BLaER1 treated with 17β-estradiol and CSF1 and Interleukin-3, amounts not matched to agents 10 nM and 100 nM (cell line): Measurements from ENCODE around the gene SYNPO2.

Experiments used
- H3K27ac ChIP-seq, 11 experiments: shearing (Covaris generic); formaldehyde crosslinking; 2 replicates each; pipeline ENCODE4 v1.8.1; 2022
- H3K27me3 ChIP-seq, 11 experiments: shearing (Covaris generic); formaldehyde crosslinking; 2 replicates each; pipeline ENCODE4 v1.8.1; 2022
- H3K36me3 ChIP-seq, 11 experiments: shearing (Covaris generic); formaldehyde crosslinking; 2 replicates each; pipeline ENCODE4 v1.8.1; 2022
- H3K4me1 ChIP-seq, 10 experiments: shearing (Covaris generic); formaldehyde crosslinking; 2 replicates each; pipeline ENCODE4 v1.8.1; 2022
- H3K4me2 ChIP-seq, 11 experiments: shearing (Covaris generic); formaldehyde crosslinking; 2 replicates each; pipeline ENCODE4 v1.8.1; 2022
- H3K4me3 ChIP-seq, 10 experiments: shearing (Covaris generic); formaldehyde crosslinking; 2 replicates each; pipeline ENCODE4 v1.8.1; 2022
- H3K9ac ChIP-seq, 11 experiments: shearing (Covaris generic); formaldehyde crosslinking; 2 replicates each; pipeline ENCODE4 v1.8.1; 2022
- H3K9me3 ChIP-seq, 11 experiments: shearing (Covaris generic); formaldehyde crosslinking; replicated peaks in 1 of 11; 2 replicates each; pipeline ENCODE4 v1.8.1; 2022
- H4K20me1 ChIP-seq, 11 experiments: shearing (Covaris generic); formaldehyde crosslinking; 2 replicates each; pipeline ENCODE4 v1.8.1; 2022
- Cebpa-rat ChIP-seq, 11 experiments: shearing (Covaris generic); IDR thresholded peaks; 2 replicates each; pipeline ENCODE4 v1.8.1; 2022

SYNPO2 gene

DNA sequence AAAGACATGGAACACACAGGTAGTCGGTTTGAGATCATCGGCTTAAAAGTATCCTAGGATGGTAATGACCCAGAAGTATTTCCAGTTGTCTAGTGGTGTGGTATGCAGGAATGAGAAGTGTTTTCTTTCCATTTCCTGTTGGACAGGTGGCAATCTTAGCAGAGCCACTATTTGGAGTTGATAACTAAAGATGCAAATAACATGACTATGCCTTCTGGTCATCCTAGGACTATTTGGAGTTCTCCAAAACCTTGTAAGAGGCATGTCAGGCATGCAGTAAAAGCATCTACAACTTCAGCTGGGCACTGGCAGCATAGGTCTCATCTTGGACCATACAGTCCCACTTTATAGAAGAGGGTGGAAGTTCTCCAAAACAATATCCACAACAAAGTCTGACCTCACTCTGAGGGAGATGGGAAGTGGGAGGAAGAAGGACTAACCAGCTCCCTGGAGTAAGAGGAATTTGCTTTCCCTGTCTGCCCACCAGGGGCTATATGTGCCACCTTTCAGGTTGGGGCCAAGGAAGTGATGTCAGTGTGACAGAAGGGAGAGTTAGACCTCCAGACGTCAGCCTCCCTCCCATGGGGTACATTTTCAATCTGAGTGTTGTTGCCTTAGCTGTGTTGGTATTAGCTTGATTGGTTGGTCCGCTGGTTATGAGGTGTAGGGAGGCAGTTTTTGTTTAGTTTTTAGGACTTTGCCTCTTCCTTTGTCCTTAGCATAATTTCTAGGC lies 145.8 kb downstream of the SYNPO2 start:
- Histone ChIP-seq H3K9ac (no peak overlapping the region), H4K20me1 (no peaks in the 10 kb centered on the region), H3K4me3 (no peak overlapping the region), H3K27me3 (no peaks in the 10 kb centered on the region), H3K36me3 (no peaks in the 10 kb centered on the region), H3K27ac (no peak overlapping the region), H3K9me3 (peaks cover 0 to 4% (median 0%) of the 10 kb centered on the region in 11 experiments; a peak in 2 of 22 replicates), H3K4me2 (no peak overlapping the region), H3K4me1 (peaks cover 0 to 18% (median 0%) of the 10 kb centered on the region in 10 experiments; a peak in 7 of 20 replicates)
- no peak for TF ChIP-seq Cebpa-rat (IDR thresholded peaks at IDR 0.05)

DNA sequence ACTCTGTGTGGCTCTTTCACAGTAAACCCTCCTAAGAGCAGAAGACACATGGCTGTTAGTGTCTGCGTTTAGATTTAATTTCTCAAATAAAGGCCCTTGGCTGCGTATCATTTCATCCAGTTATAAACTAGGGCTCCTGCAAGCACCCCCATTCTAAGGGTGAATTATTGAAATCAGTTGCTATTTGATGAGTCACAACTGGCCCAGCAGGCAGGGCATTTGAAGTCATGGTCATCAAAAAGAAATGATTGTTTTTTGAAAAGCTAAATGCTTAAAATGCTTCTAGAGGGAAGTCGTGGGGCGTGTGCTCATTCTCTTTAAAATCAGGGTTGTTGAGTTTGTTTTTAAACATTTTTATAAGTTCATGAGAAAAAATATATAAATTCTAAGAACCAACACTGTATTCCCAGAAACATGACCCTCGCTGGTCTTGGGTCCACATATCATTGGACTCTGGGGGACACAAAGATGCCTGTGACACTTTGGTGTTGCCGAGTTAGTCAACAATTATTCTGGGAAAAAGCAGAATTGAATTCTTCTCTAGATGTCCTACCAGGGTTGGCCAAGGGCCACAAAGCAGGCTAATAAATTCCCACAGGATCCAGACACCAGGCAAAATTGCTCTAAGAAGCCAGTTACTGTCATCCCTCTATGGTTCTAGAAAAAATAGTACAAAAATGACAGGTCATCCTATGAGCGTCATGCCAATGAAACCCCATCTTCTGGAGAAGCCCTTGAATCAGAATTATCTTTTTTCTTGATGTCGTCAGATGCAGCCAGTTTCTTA lies 147.5 kb downstream of the SYNPO2 start:
- Histone ChIP-seq H3K9me3 (no peaks in the 10 kb centered on the region), H3K9ac (no peak overlapping the region), H3K27ac (no peak overlapping the region), H3K4me3 (no peak overlapping the region), H3K36me3 (no peaks in the 10 kb centered on the region), H4K20me1 (no peaks in the 10 kb centered on the region), H3K4me1 (peaks cover 0 to 35% (median 0%) of the 10 kb centered on the region in 10 experiments; a peak in 7 of 20 replicates), H3K4me2 (no peak overlapping the region), H3K27me3 (no peaks in the 10 kb centered on the region)
- TF ChIP-seq Cebpa-rat (IDR thresholded peaks at IDR 0.05) = no peak

DNA sequence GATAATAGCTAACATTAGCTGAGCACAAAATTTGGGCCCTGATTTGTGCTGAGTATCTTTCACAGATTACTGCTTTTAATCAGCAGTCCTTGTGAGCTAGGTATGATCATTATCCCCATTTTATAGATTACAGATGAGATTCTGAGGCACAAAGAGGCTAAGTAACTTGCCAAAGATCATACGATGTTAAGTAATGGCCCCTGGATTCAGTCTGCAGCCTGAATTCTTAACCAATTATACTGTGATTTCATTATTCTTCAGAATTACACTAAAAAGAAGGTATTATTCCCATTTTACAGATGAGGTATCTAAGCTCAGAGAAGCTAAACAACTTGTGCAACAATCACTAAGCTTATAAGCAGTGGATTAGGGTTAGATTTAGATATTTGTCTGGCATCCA lies 149.1 kb downstream of the SYNPO2 start:
- no peaks in the 10 kb centered on the region for H3K27me3 ChIP-seq
- H3K27ac ChIP-seq = peak overlapping the region in 1 of 11 experiments; percentile 24; a peak in 2 of 22 replicates
- H3K9me3 ChIP-seq = no peaks in the 10 kb centered on the region
- no peaks in the 10 kb centered on the region for H3K36me3 ChIP-seq
- peaks cover 0 to 49% (median 6%) of the 10 kb centered on the region in 10 experiments; a peak in 10 of 20 replicates for H3K4me1 ChIP-seq
- TF ChIP-seq Cebpa-rat (IDR thresholded peaks at IDR 0.05) = no peak
- H3K4me2 ChIP-seq = peak overlapping the region in 4 of 11 experiments; percentile 40 to 79 (median 54); a peak in 4 of 22 replicates
- no peaks in the 10 kb centered on the region for H4K20me1 ChIP-seq
- H3K4me3 ChIP-seq = no peak overlapping the region
- H3K9ac ChIP-seq = no peak overlapping the region

DNA sequence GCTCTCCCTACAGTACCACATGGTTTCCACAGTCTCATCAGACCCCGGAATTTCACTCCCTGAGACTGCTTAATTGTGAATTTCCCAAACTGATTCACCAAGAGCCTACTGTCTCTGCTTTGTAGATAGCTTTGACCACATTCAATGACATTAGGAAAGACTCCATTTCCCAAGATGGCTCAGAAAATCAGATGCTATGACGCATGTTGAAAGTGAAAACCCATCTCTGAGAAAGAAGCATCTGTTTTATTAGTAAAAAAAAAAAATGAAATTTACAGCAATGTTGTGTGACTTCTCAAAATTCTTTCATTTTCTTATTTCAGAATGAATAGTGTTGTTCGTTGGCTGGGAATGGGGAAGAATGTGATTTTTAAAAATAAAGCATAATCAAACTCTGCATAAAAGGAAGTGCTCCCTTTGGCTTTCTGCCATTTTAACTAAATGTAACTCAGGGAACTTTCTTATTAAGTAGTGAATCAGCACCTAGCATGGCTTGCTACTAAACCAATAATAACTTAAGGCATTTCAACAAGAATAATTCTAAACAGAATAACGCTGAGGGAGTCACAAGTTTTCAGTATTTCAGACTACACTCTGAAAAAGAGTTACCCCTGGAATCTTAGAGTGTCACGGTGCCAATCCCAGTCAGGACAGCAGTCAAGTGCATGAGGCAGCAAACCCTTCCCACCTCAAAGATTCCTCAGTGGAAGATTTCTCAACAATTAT lies 149.6 kb downstream of the SYNPO2 start:
- peak overlapping the region in 5 of 11 experiments; percentile 5 to 79 (median 49); a peak in 7 of 22 replicates for H3K4me2 ChIP-seq
- no peak overlapping the region for H3K9ac ChIP-seq
- no peaks in the 10 kb centered on the region for H3K27me3 ChIP-seq
- H4K20me1 ChIP-seq = no peaks in the 10 kb centered on the region
- no peak overlapping the region for H3K4me3 ChIP-seq
- H3K4me1 ChIP-seq = peaks cover 0 to 51% (median 6%) of the 10 kb centered on the region in 10 experiments; a peak in 10 of 20 replicates
- no peaks in the 10 kb centered on the region for H3K36me3 ChIP-seq
- TF ChIP-seq Cebpa-rat (IDR thresholded peaks at IDR 0.05) = no peak
- H3K27ac ChIP-seq = peak overlapping the region in 2 of 11 experiments; percentile 24 to 30; a peak in 3 of 22 replicates
- no peaks in the 10 kb centered on the region for H3K9me3 ChIP-seq

DNA sequence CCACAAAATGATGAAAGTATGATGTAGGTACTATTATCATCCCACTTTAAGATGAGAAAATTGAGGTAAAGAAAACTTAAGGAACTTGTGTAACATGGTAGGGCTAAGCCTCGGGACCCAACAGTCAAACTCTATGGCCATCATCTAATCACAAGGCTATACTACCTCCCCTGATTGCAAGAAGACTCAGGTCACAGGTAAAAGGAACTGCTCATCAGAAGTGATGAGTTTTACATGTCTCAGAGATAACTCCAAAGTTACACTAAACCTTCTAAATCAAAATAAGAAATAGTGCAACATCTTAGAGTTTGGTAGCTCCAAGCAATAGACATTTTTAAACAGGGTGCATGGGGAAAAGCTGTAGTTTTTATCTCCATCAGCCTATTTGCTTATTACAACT lies 150.5 kb downstream of the SYNPO2 start:
- Histone ChIP-seq H3K27ac (no peak overlapping the region), H3K4me3 (no peak overlapping the region), H3K27me3 (no peaks in the 10 kb centered on the region), H3K9ac (no peak overlapping the region), H3K4me2 (peak overlapping the region in 2 of 11 experiments; percentile 59 to 79; a peak in 3 of 22 replicates), H4K20me1 (no peaks in the 10 kb centered on the region), H3K36me3 (no peaks in the 10 kb centered on the region), H3K9me3 (no peaks in the 10 kb centered on the region), H3K4me1 (peaks cover 0 to 51% (median 6%) of the 10 kb centered on the region in 10 experiments; a peak in 10 of 20 replicates)
- no peak for TF ChIP-seq Cebpa-rat (IDR thresholded peaks at IDR 0.05)

DNA sequence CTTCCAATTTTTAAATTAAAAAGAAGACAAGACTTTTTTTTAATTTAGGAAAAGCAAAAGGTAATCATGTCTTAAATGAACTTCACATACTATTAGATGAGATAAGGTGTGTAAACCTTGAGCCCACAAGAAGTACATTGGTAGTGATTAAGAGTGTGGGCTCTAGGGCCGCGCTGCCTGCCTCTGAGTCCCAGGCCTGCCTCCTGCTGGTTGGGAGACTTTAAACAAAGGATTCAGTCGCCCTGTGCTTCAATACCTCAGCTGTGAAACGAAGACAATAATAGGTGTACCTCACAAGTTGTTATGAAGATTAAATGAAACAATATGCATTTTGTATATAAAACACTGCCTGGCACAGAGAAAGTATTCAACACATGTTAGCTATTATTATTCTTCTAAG lies 151.1 kb downstream of the SYNPO2 start:
- no peaks in the 10 kb centered on the region for H3K27me3 ChIP-seq
- H3K9me3 ChIP-seq = no peaks in the 10 kb centered on the region
- H3K27ac ChIP-seq = no peak overlapping the region; a peak in 1 of 22 replicates
- H3K9ac ChIP-seq = no peak overlapping the region
- H3K36me3 ChIP-seq = no peaks in the 10 kb centered on the region
- no peak for TF ChIP-seq Cebpa-rat (IDR thresholded peaks at IDR 0.05)
- H3K4me1 ChIP-seq = peaks cover 0 to 51% (median 6%) of the 10 kb centered on the region in 10 experiments; a peak in 10 of 20 replicates
- H4K20me1 ChIP-seq = no peaks in the 10 kb centered on the region
- H3K4me2 ChIP-seq = peak overlapping the region in 1 of 11 experiments; percentile 79; a peak in 1 of 22 replicates
- no peak overlapping the region for H3K4me3 ChIP-seq

DNA sequence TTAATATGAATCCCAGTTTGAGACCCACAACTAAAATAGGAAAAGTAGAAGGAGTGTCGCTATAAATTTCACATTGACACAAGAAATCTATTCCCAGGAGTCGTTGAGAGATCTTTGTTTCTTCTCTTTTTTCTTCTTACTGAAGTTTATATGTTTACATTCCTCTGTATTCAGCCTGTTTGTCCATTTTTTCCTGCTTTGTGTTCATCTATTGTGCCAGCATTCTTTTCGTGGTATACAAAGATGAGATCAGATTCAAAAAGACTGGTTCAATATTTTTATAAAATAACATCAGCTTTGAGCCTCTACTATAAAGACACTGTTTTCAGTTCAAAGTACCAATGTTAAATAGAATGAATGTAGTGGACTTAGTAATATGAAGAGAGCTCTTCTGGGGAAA lies 151.6 kb downstream of the SYNPO2 start:
- Histone ChIP-seq H3K4me2 (peak overlapping the region in 4 of 11 experiments; percentile 7 to 79 (median 42); a peak in 5 of 22 replicates), H3K27me3 (no peaks in the 10 kb centered on the region), H3K9ac (peak overlapping the region in 2 of 11 experiments; percentile 26 to 31; a peak in 2 of 22 replicates), H3K27ac (peak overlapping the region in 2 of 11 experiments; percentile 44; a peak in 2 of 22 replicates), H3K9me3 (no peaks in the 10 kb centered on the region), H3K36me3 (no peaks in the 10 kb centered on the region), H3K4me3 (no peak overlapping the region), H4K20me1 (no peaks in the 10 kb centered on the region), H3K4me1 (peaks cover 0 to 51% (median 6%) of the 10 kb centered on the region in 10 experiments; a peak in 10 of 20 replicates)
- TF ChIP-seq Cebpa-rat (IDR thresholded peaks at IDR 0.05) = no peak

DNA sequence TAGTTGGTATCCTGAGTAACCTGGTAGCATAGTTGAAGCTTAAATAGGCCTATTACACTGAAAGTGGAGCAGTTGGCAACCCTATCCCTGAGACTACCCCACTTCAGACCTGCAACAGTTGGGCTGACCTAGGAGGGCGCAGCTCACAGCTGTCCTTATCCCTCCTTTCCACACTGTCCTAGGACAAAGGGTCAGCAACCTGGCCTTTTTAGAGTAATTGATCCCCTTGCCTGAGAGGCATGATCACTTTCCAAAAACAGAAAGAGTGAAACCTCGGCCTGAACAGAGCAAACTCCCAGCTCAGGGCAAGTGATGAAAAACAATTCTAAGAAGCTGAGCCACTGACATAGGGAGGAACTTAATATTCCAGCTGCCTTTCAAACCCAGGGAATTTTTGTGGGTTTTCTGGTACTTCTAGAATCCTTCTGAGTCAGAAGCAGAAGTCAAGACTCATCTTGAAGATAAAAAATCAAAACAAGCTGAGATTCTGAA lies 152.1 kb downstream of the SYNPO2 start:
- peak overlapping the region in 4 of 11 experiments; percentile 7 to 79 (median 42); a peak in 5 of 22 replicates for H3K4me2 ChIP-seq

More for the DNA sequence above, 152.1 kb downstream of the SYNPO2 start:
- Histone ChIP-seq H3K36me3 (no peaks in the 10 kb centered on the region), H3K4me3 (no peak overlapping the region), H3K27me3 (no peaks in the 10 kb centered on the region), H4K20me1 (no peaks in the 10 kb centered on the region), H3K4me1 (peaks cover 0 to 51% (median 6%) of the 10 kb centered on the region in 10 experiments; a peak in 10 of 20 replicates), H3K9me3 (no peaks in the 10 kb centered on the region), H3K9ac (peak overlapping the region in 2 of 11 experiments; percentile 26 to 31; a peak in 2 of 22 replicates), H3K27ac (peak overlapping the region in 2 of 11 experiments; percentile 44; a peak in 3 of 22 replicates)
- TF ChIP-seq Cebpa-rat (IDR thresholded peaks at IDR 0.05) = no peak
